ENCODE results near the gene NUP210.

Gene NUP210

GRCh38 chr3:13285007-13285567 lies 135.0 kb downstream of the NUP210 start:
- DNase-seq: no peak

GRCh38 chr3:13283877-13284264 lies 136.3 kb downstream of the NUP210 start:
- no peak for DNase-seq

- DNase-seq: peak; percentile 40
These were observed 136.9 kb downstream of the NUP210 start for GRCh38 chr3:13282986-13283876.

- peak; percentile 23 for DNase-seq
These were observed 137.7 kb downstream of the NUP210 start for GRCh38 chr3:13282358-13282985.

- DNase-seq: no peak
These were observed 138.4 kb downstream of the NUP210 start for GRCh38 chr3:13281507-13282357.

GRCh38 chr3:13280811-13281506 lies 139.2 kb downstream of the NUP210 start:
- no peak for DNase-seq

GRCh38 chr3:13280122-13280790 lies 139.9 kb downstream of the NUP210 start:
- DNase-seq: no peak

GRCh38 chr3:13279532-13279910 lies 140.6 kb downstream of the NUP210 start:
- DNase-seq: no peak

GRCh38 chr3:13278783-13279531 lies 141.2 kb downstream of the NUP210 start:
- DNase-seq: no peak

GRCh38 chr3:13277860-13278531 lies 142.1 kb downstream of the NUP210 start:
- no peak for DNase-seq

- DNase-seq: no peak
These were observed 142.8 kb downstream of the NUP210 start for GRCh38 chr3:13277196-13277813.

- DNase-seq: no peak
These were observed 143.5 kb downstream of the NUP210 start for GRCh38 chr3:13276438-13277195.

- no peak for DNase-seq
These were observed 144.6 kb downstream of the NUP210 start for GRCh38 chr3:13275376-13276005.

- DNase-seq: no peak
These were observed 145.4 kb downstream of the NUP210 start for GRCh38 chr3:13274551-13275332.

GRCh38 chr3:13274125-13274524 lies 146.0 kb downstream of the NUP210 start:
- no peak for DNase-seq

- DNase-seq: no peak
These were observed 146.5 kb downstream of the NUP210 start for GRCh38 chr3:13273604-13274105.

- no peak for DNase-seq
These were observed 147.1 kb downstream of the NUP210 start for GRCh38 chr3:13272831-13273603.

Measured in NCI-H2029 (cell line).